A673 (cell line): ENCODE data around the gene KRT40. TPM values are rescaled to one million over a fixed set of nuclear protein-coding genes. Genes with fewer than 3 reads are reported as not detected.

Experiments used
- BruUV-seq: library from RNA; stranded (reverse); fragments of 400-500 nt; replicated peaks from 2 replicates; lab custom pipeline; 2021; lab: Mats Ljungman, UMichigan
- CTCF ChIA-PET: fragments of 300-600 bp; sonication (Branson Sonifier 250); formaldehyde crosslinking; loops from one replicate; lab custom pipeline; 2022; ENCODE audit warnings: antibody characterized with exemption; lab: Charles Lee
- POLR2A ChIA-PET: fragments of 300-600 bp; sonication (Branson Sonifier 250); formaldehyde crosslinking; loops from one replicate; lab custom pipeline; 2022; ENCODE audit warnings: antibody characterized with exemption; ENCODE audit not compliant: low non-redundant PET; lab: Charles Lee
- DNase-seq: peaks from one replicate; pipeline ENCODE4 v3.0.0-alpha.2; 2015; ENCODE audit warnings: low spot score
- H3K27ac ChIP-seq: fragments of 200-600 bp; sonication (generic); 2 replicates; pipeline ENCODE4 v1.5.1; 2016; ENCODE audit warnings: mixed run types, low read depth, mild to moderate bottlenecking, mixed read lengths, antibody characterized with exemption, low read length; ENCODE audit not compliant: poor library complexity, severe bottlenecking
- H3K27me3 ChIP-seq: fragments of 200-600 bp; sonication (generic); replicated peaks from 2 replicates; pipeline ENCODE4 v1.6.1; 2017; ENCODE audit warnings: mixed run types, low read depth, mild to moderate bottlenecking, mixed read lengths, antibody characterized with exemption, low read length; ENCODE audit not compliant: insufficient read depth, poor library complexity
- H3K36me3 ChIP-seq: fragments of 200-600 bp; sonication (generic); 2 replicates; pipeline ENCODE4 v1.6.1; 2016; ENCODE audit warnings: mixed run types, mild to moderate bottlenecking, mixed read lengths, antibody characterized with exemption, low read length; ENCODE audit not compliant: insufficient read depth, poor library complexity, severe bottlenecking
- H3K4me1 ChIP-seq: fragments of 200-600 bp; sonication (generic); 2 replicates; pipeline ENCODE4 v1.6.1; 2017; ENCODE audit warnings: mixed run types, mild to moderate bottlenecking, mixed read lengths, antibody characterized with exemption, low read length; ENCODE audit not compliant: insufficient read depth, poor library complexity, severe bottlenecking
- H3K4me3 ChIP-seq: fragments of 200-600 bp; sonication (generic); 2 replicates; pipeline ENCODE4 v1.5.1; 2016; ENCODE audit warnings: low read depth, mixed run types, mild to moderate bottlenecking, mixed read lengths, low read length; ENCODE audit not compliant: poor library complexity, severe bottlenecking
- H3K9me3 ChIP-seq: fragments of 200-600 bp; sonication (generic); 2 replicates; pipeline ENCODE4 v1.6.1; 2016; ENCODE audit warnings: mixed run types, low read depth, mild to moderate bottlenecking, mixed read lengths, antibody characterized with exemption, low read length; ENCODE audit not compliant: poor library complexity, severe bottlenecking
- EZH2 ChIP-seq: fragments of 200-600 bp; sonication (generic); IDR thresholded peaks from 2 replicates; pipeline ENCODE4 v1.6.1; 2017; ENCODE audit warnings: borderline replicate concordance, low read depth, mild to moderate bottlenecking, mixed read lengths, antibody characterized with exemption, low read length; ENCODE audit not compliant: poor library complexity, severe bottlenecking
- intact Hi-C: fragments of 100-400 bp; cut with micrococcal nuclease; formaldehyde crosslinking; loops from one replicate; pipeline ENCODE4 v1.10.0; 2022; ENCODE audit not compliant: unreplicated experiment
- total RNA-seq: library from RNA; stranded (reverse); gene quantifications from 2 replicates; pipeline ENCODE4 v1.2.3, GENCODE V29; 2021
- TF ChIP-seq, protein P1 (sequence below): fragments of 300-800, 200-600 bp; sonication (generic); conservative IDR thresholded peaks from 2 replicates; pipeline ENCODE4 v1.5.1; 2017; ENCODE audit warnings: low read depth, mild to moderate bottlenecking, antibody characterized with exemption, low read length, moderate library complexity, mixed read lengths

KRT40 gene
- total RNA-seq, 1 experiment from 2014 or later = 1.1 TPM

DNA sequence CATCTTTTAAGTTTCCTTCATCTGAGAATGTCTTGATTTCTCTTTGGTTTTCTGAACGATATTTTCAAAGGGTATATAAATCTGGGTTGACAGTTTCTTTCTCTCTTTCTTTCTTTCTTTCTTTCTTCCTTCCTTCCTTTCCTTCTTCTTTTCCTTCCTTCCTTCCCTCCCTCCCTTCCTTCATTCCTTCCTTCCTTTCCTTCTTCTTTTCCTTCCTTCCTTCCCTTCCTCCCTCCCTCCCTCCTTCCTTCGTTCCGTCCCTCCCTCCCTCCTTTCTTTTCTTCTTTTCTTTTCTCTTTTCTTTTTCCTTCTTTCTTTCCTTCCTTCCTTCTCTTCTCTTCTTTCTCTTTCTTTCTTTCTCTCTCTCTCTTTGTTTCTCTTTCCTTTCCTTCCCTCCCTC, 9.8 kb downstream of the KRT40 start:
- no peaks in the 10 kb centered on the region for H3K9me3 ChIP-seq
- intact Hi-C loops = no loop called here
- TF ChIP-seq, protein P1, sequence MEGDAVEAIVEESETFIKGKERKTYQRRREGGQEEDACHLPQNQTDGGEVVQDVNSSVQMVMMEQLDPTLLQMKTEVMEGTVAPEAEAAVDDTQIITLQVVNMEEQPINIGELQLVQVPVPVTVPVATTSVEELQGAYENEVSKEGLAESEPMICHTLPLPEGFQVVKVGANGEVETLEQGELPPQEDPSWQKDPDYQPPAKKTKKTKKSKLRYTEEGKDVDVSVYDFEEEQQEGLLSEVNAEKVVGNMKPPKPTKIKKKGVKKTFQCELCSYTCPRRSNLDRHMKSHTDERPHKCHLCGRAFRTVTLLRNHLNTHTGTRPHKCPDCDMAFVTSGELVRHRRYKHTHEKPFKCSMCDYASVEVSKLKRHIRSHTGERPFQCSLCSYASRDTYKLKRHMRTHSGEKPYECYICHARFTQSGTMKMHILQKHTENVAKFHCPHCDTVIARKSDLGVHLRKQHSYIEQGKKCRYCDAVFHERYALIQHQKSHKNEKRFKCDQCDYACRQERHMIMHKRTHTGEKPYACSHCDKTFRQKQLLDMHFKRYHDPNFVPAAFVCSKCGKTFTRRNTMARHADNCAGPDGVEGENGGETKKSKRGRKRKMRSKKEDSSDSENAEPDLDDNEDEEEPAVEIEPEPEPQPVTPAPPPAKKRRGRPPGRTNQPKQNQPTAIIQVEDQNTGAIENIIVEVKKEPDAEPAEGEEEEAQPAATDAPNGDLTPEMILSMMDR = no peak
- TF ChIP-seq EZH2 = no peak
- H3K27ac ChIP-seq = no peak overlapping the region
- no peak for DNase-seq
- H3K4me3 ChIP-seq = no peak overlapping the region
- ChIA-PET POLR2A (no interaction called here), CTCF (interaction anchor here (0.7 kb wide), 1 partner anchor 13 kb away, joined by 3 read pairs; no protein-coding TSS in a partner anchor)
- no peaks in the 10 kb centered on the region for H3K36me3 ChIP-seq
- no peaks in the 10 kb centered on the region for H3K4me1 ChIP-seq
- H3K27me3 ChIP-seq = no peaks in the 10 kb centered on the region
- no TSS peak for BruUV-seq

DNA sequence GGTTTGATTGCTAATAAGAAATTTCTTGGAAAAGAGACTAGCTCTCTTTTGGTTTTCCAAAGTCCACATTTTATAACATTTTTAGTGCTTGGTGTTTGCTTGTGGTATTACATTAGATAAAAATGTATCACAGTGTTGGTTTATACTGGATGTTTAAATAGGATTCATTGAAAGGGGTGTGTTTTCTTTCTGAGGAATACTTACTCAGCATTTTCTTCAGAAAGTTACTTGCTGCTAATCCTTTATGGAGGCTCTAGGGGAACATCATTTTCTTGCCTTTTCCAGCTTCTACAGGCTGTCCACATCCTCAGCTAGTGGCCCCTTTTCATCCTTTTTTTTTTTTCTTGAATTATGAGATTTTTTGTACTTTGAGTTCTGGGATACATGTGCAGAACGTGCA, 16.5 kb downstream of the KRT40 start:
- BruUV-seq = no TSS peak
- Histone ChIP-seq H3K9me3 (no peaks in the 10 kb centered on the region), H3K36me3 (no peaks in the 10 kb centered on the region), H3K27me3 (no peaks in the 10 kb centered on the region), H3K4me3 (no peak overlapping the region), H3K4me1 (no peaks in the 10 kb centered on the region), H3K27ac (no peak overlapping the region)
- ChIA-PET POLR2A (no interaction called here), CTCF (no interaction called here)
- intact Hi-C loops = no loop called here
- no peak for DNase-seq
- no peak for TF ChIP-seq EZH2
- TF ChIP-seq, protein P1 = no peak

GRCh38 chr17:40966848-40967247, 17.3 kb downstream of the KRT40 start, which contains the start of gene KRT39:
KRT39 (minus strand) TSS chr17:40966948; CDS start chr17:40966856, 92 bp downstream.
- ChIA-PET POLR2A (no interaction called here), CTCF (no interaction called here)
- no peaks in the 10 kb centered on the region for H3K27me3 ChIP-seq
- H3K4me1 ChIP-seq = no peaks in the 10 kb centered on the region
- intact Hi-C loops = no loop called here
- H3K36me3 ChIP-seq = no peaks in the 10 kb centered on the region
- no peaks in the 10 kb centered on the region for H3K9me3 ChIP-seq
- no peak within 1 kb of the TSS for H3K4me3 ChIP-seq
- DNase-seq = no peak
- TF ChIP-seq, protein P1 = no peak
- TF ChIP-seq EZH2 = no peak
- BruUV-seq = no TSS peak
- H3K27ac ChIP-seq = no peak within 1 kb of the TSS
